ENCODE measurements around the gene ALG3.

DNA sequence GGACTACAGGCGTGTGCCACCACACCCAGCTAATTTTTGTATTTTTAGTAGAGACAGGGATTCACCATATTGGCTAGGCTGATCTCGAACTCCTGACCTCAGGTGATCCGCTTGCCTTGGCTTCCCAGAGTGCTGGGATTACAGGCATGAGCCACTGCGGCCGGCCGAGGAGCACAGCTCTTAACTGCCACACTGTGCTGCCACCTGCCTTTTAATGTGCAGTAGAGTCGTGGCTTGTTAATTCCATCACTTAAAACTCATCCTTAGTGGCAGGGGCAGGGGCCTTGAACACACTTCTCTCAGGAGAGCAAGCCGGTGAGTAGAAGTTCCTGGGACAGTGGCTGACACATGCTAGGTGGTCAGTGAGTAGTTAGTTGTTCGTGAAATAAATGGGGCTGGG lies 50.3 kb downstream of the ALG3 start:
- no peak for TF ChIP-seq POLR2A (IDR thresholded peaks at IDR 0.05)
- TF ChIP-seq, protein P1, sequence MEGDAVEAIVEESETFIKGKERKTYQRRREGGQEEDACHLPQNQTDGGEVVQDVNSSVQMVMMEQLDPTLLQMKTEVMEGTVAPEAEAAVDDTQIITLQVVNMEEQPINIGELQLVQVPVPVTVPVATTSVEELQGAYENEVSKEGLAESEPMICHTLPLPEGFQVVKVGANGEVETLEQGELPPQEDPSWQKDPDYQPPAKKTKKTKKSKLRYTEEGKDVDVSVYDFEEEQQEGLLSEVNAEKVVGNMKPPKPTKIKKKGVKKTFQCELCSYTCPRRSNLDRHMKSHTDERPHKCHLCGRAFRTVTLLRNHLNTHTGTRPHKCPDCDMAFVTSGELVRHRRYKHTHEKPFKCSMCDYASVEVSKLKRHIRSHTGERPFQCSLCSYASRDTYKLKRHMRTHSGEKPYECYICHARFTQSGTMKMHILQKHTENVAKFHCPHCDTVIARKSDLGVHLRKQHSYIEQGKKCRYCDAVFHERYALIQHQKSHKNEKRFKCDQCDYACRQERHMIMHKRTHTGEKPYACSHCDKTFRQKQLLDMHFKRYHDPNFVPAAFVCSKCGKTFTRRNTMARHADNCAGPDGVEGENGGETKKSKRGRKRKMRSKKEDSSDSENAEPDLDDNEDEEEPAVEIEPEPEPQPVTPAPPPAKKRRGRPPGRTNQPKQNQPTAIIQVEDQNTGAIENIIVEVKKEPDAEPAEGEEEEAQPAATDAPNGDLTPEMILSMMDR (IDR thresholded peaks at IDR 0.05), result no peak

Data from suprapubic skin (tissue), 3 donors.